Neural cell (in vitro differentiated cells): ENCODE measurements around the gene PARD3B.

Source experiments
- EP300 ChIP-seq: fragments of 450-650 bp; conservative IDR thresholded peaks from 2 replicates; pipeline ENCODE4 v1.6.1; 2014; ENCODE audit warnings: antibody characterized with exemption, mild to moderate bottlenecking, moderate library complexity; ENCODE audit not compliant: poor library complexity, severe bottlenecking
- EZH2 ChIP-seq: fragments of 200-600, 300-800 bp; shearing (Covaris generic), sonication (generic); IDR thresholded peaks from 2 replicates; pipeline ENCODE4 v1.6.1; 2014; ENCODE audit warnings: antibody characterized with exemption, low read length, borderline replicate concordance, mild to moderate bottlenecking; ENCODE audit not compliant: insufficient read depth, poor library complexity, severe bottlenecking
- MXI1 ChIP-seq: fragments of 450-650 bp; conservative IDR thresholded peaks from 2 replicates; pipeline ENCODE4 v1.6.1; 2014; ENCODE audit warnings: antibody characterized with exemption, mild to moderate bottlenecking; ENCODE audit not compliant: poor library complexity, severe bottlenecking
- POLR2AphosphoS5 ChIP-seq: IDR thresholded peaks from 2 replicates; pipeline ENCODE4 v1.6.1; 2012
- RAD21 ChIP-seq: fragments of 450-650 bp; conservative IDR thresholded peaks from 2 replicates; pipeline ENCODE4 v1.6.1; 2014; ENCODE audit warnings: antibody characterized with exemption, mild to moderate bottlenecking, moderate library complexity
- SMC3 ChIP-seq: fragments of 450-650 bp; conservative IDR thresholded peaks from 2 replicates; pipeline ENCODE4 v1.6.1; 2014; ENCODE audit warnings: antibody characterized with exemption, mild to moderate bottlenecking, moderate library complexity; ENCODE audit not compliant: poor library complexity
- TAF1 ChIP-seq: IDR thresholded peaks from 2 replicates; pipeline ENCODE4 v1.6.1; 2012; ENCODE audit warnings: low read depth
- TF ChIP-seq, protein P1 (sequence below): fragments of 450-650 bp; IDR thresholded peaks from 2 replicates; pipeline ENCODE4 v1.5.1; 2014; ENCODE audit warnings: antibody characterized with exemption, mild to moderate bottlenecking, moderate library complexity; ENCODE audit not compliant: poor library complexity, severe bottlenecking
- TF ChIP-seq, protein P2 (sequence below): IDR thresholded peaks from 2 replicates; pipeline ENCODE4 v1.6.1; 2012; ENCODE audit warnings: borderline replicate concordance

DNA sequence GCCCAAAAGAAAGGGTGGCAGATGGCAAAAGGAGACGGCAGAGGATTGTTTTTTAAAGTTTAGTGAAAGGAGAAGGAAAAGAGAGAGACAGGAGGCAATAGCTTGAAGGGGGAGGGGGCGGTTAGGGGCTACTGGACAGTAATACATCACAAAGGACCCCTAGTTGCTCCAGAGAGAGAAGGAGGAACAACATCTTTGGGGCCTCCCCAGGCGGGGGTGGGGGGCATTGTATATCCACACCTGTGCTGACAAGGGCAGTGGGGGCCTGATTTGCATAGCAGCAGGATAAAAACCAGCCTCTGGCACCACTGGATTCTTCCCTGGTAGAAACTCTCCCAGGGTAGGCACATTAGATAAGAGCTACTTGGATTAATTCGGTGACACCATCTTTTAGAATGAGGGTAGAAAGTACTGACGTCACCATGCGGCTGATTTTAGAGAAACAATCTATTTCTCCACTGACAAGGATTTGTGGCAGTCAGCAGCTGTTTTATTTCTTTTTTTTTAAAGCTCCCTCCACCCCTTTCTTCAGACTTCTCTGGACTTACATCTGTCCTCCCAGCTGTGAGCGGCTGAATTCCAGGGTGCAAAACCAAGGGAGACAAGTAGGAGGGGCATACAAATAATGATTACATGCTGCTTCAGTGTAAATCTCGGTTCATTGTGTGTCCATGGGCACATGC, 937.3 kb downstream of the PARD3B start:
- TF ChIP-seq, protein P1, sequence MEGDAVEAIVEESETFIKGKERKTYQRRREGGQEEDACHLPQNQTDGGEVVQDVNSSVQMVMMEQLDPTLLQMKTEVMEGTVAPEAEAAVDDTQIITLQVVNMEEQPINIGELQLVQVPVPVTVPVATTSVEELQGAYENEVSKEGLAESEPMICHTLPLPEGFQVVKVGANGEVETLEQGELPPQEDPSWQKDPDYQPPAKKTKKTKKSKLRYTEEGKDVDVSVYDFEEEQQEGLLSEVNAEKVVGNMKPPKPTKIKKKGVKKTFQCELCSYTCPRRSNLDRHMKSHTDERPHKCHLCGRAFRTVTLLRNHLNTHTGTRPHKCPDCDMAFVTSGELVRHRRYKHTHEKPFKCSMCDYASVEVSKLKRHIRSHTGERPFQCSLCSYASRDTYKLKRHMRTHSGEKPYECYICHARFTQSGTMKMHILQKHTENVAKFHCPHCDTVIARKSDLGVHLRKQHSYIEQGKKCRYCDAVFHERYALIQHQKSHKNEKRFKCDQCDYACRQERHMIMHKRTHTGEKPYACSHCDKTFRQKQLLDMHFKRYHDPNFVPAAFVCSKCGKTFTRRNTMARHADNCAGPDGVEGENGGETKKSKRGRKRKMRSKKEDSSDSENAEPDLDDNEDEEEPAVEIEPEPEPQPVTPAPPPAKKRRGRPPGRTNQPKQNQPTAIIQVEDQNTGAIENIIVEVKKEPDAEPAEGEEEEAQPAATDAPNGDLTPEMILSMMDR, result no peak
- TF ChIP-seq POLR2AphosphoS5 (no peak), SMC3 (no peak), EZH2 (no peak), RAD21 (peak; percentile 30), MXI1 (no peak), TAF1 (no peak), EP300 (no peak)
- TF ChIP-seq, protein P2, sequence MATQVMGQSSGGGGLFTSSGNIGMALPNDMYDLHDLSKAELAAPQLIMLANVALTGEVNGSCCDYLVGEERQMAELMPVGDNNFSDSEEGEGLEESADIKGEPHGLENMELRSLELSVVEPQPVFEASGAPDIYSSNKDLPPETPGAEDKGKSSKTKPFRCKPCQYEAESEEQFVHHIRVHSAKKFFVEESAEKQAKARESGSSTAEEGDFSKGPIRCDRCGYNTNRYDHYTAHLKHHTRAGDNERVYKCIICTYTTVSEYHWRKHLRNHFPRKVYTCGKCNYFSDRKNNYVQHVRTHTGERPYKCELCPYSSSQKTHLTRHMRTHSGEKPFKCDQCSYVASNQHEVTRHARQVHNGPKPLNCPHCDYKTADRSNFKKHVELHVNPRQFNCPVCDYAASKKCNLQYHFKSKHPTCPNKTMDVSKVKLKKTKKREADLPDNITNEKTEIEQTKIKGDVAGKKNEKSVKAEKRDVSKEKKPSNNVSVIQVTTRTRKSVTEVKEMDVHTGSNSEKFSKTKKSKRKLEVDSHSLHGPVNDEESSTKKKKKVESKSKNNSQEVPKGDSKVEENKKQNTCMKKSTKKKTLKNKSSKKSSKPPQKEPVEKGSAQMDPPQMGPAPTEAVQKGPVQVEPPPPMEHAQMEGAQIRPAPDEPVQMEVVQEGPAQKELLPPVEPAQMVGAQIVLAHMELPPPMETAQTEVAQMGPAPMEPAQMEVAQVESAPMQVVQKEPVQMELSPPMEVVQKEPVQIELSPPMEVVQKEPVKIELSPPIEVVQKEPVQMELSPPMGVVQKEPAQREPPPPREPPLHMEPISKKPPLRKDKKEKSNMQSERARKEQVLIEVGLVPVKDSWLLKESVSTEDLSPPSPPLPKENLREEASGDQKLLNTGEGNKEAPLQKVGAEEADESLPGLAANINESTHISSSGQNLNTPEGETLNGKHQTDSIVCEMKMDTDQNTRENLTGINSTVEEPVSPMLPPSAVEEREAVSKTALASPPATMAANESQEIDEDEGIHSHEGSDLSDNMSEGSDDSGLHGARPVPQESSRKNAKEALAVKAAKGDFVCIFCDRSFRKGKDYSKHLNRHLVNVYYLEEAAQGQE, result no peak
